K562 (cell line): ENCODE results near the gene RPTOR.

Experiments used
- LEF1 ChIP-seq: fragments of 450-650 bp; IDR thresholded peaks from 2 replicates; pipeline ENCODE4 v1.6.1; 2016; ENCODE audit warnings: mild to moderate bottlenecking
- POLR2AphosphoS5 ChIP-seq: IDR thresholded peaks from 2 replicates; pipeline ENCODE4 v1.6.1; 2011; ENCODE audit warnings: mild to moderate bottlenecking, low read depth, low read length, moderate library complexity; ENCODE audit not compliant: control insufficient read depth, insufficient read depth
- YBX1 ChIP-seq: fragments of 450-650 bp; IDR thresholded peaks from 2 replicates; pipeline ENCODE4 v1.7.1; 2016; ENCODE audit warnings: mild to moderate bottlenecking
- TF ChIP-seq, protein P1 (sequence below): fragments of 250-450 bp; sonication (Bioruptor Pico); IDR thresholded peaks from 2 replicates; pipeline ENCODE4 v1.8.0; 2021; ENCODE audit warnings: moderate library complexity, mild to moderate bottlenecking, inconsistent platforms
- TF ChIP-seq, protein P2 (sequence below): sonication (generic); formaldehyde crosslinking; IDR thresholded peaks from 2 replicates; pipeline ENCODE4 v1.8.0; 2022; ENCODE audit warnings: missing genetic modification reagents, mild to moderate bottlenecking, moderate library complexity, borderline replicate concordance

DNA sequence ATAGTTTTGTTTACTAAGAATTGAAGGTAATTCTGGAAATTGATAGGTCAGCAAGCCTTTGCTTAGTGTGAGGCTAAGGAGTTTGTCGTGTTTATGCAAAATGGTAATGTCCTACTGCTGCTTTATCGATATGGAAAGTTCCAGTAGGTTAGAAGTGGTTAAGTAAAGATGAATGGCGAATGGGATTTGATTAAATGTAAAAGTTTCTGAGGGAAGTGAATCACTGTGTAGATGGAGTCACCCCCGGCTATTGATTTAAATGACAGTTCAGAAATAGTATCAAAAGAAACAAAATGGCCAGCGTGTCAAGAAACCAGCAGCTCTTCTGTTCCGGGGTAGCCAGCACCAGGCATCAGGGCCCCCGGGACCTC, 131.4 kb downstream of the RPTOR start:
- TF ChIP-seq YBX1: no peak
- TF ChIP-seq LEF1: no peak
- no peak for TF ChIP-seq POLR2AphosphoS5
- TF ChIP-seq, protein P1, sequence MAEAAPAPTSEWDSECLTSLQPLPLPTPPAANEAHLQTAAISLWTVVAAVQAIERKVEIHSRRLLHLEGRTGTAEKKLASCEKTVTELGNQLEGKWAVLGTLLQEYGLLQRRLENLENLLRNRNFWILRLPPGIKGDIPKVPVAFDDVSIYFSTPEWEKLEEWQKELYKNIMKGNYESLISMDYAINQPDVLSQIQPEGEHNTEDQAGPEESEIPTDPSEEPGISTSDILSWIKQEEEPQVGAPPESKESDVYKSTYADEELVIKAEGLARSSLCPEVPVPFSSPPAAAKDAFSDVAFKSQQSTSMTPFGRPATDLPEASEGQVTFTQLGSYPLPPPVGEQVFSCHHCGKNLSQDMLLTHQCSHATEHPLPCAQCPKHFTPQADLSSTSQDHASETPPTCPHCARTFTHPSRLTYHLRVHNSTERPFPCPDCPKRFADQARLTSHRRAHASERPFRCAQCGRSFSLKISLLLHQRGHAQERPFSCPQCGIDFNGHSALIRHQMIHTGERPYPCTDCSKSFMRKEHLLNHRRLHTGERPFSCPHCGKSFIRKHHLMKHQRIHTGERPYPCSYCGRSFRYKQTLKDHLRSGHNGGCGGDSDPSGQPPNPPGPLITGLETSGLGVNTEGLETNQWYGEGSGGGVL: no peak
- TF ChIP-seq, protein P2, sequence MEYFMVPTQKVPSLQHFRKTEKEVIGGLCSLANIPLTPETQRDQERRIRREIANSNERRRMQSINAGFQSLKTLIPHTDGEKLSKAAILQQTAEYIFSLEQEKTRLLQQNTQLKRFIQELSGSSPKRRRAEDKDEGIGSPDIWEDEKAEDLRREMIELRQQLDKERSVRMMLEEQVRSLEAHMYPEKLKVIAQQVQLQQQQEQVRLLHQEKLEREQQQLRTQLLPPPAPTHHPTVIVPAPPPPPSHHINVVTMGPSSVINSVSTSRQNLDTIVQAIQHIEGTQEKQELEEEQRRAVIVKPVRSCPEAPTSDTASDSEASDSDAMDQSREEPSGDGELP (CRISPR knock-in tag): no peak
